Brain microvascular endothelial cell (primary cell): ENCODE data around the gene RIN3.

Source experiments
- DNase-seq: peaks from one replicate; pipeline ENCODE4 v3.0.0-alpha.2; 2020
- H3K27ac ChIP-seq: fragments of 250-450 bp; sonication (Bioruptor Pico); 2 replicates; pipeline ENCODE4 v1.5.1; 2020; ENCODE audit warnings: mild to moderate bottlenecking, moderate library complexity
- H3K27me3 ChIP-seq: fragments of 250-450 bp; sonication (Bioruptor Pico); replicated peaks from 2 replicates; pipeline ENCODE4 v1.5.1; 2020; ENCODE audit warnings: mild to moderate bottlenecking
- H3K36me3 ChIP-seq: fragments of 250-450 bp; sonication (Bioruptor Pico); replicated peaks from 2 replicates; pipeline ENCODE4 v1.5.1; 2020; ENCODE audit warnings: mild to moderate bottlenecking
- H3K4me3 ChIP-seq: 2 replicates; pipeline ENCODE4 v1.5.1; 2011; ENCODE audit warnings: low read depth, mild to moderate bottlenecking, control low read depth, low read length, moderate library complexity
- CTCF ChIP-seq: IDR thresholded peaks from 2 replicates; pipeline ENCODE4 v1.5.1; 2011; ENCODE audit warnings: low read depth, mild to moderate bottlenecking, moderate library complexity, low read length, control low read depth, inconsistent platforms; ENCODE audit errors: missing control alignments
- in situ Hi-C: cut with HindIII; loops from 2 replicates; pipeline ENCODE4 v1.10.0; 2017; ENCODE audit warnings: low sequenced_read_pairs, low pct_ligation_motif_present

Gene RIN3

GRCh38 chr14:92702441-92702918, 188.9 kb downstream of the RIN3 start:
- TF ChIP-seq CTCF, result no peak
- no peak overlapping the region for H3K27ac ChIP-seq
- no peaks in the 10 kb centered on the region for H3K27me3 ChIP-seq
- H3K36me3 ChIP-seq, result peaks cover 10% of the 10 kb centered on the region
- H3K4me3 ChIP-seq, result no peak overlapping the region
- in situ Hi-C loops, result no loop called here
- DNase-seq, result no peak

GRCh38 chr14:92703516-92703915, 189.9 kb downstream of the RIN3 start:
- H3K27me3 ChIP-seq, result no peaks in the 10 kb centered on the region
- H3K4me3 ChIP-seq, result no peak overlapping the region
- no peak overlapping the region for H3K27ac ChIP-seq
- peaks cover 10% of the 10 kb centered on the region for H3K36me3 ChIP-seq
- TF ChIP-seq CTCF, result no peak
- DNase-seq, result no peak
- in situ Hi-C loops, result no loop called here

- no peaks in the 10 kb centered on the region for H3K27me3 ChIP-seq
- peaks cover 10% of the 10 kb centered on the region for H3K36me3 ChIP-seq
- in situ Hi-C loops, result no loop called here
- TF ChIP-seq CTCF, result no peak
- no peak overlapping the region for H3K4me3 ChIP-seq
- no peak for DNase-seq
- H3K27ac ChIP-seq, result no peak overlapping the region
Measured at GRCh38 chr14:92704036-92704804, 190.6 kb downstream of the RIN3 start.

- Histone ChIP-seq H3K27ac (no peak overlapping the region), H3K36me3 (peaks cover 10% of the 10 kb centered on the region), H3K4me3 (no peak overlapping the region), H3K27me3 (no peaks in the 10 kb centered on the region)
- no peak for TF ChIP-seq CTCF
- in situ Hi-C loops, result no loop called here
- DNase-seq, result no peak
Measured at GRCh38 chr14:92704821-92705220, 191.2 kb downstream of the RIN3 start.

- H3K36me3 ChIP-seq, result peaks cover 15% of the 10 kb centered on the region
- no peak for TF ChIP-seq CTCF
- in situ Hi-C loops, result no loop called here
- no peaks in the 10 kb centered on the region for H3K27me3 ChIP-seq
- H3K4me3 ChIP-seq, result no peak overlapping the region
- H3K27ac ChIP-seq, result no peak overlapping the region
- DNase-seq, result no peak
Measured at GRCh38 chr14:92706386-92706785, 192.8 kb downstream of the RIN3 start.
